ENCODE measurements around the gene ENDOV.

DNA sequence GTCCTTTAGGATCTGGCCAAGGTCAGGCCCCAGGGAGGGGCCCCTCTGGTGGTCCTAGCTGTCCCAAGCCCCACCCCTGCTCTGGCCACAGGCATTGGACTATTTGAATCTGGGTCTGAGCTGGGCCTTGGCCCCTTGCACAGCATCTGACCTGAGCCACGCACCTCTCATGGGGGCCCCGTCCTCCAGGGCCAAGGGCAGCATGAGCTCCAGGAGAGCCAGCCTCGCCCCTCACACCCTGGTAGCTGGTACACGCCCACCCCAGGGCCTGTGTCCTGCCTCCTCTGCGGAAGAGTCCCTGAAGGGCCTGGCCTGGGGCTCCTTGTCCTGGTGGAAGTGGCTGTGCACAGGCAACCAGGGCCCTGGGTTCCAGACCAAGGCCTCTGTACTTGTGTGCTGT lies 23.8 kb downstream of the ENDOV start:
- TF ChIP-seq, protein P1, sequence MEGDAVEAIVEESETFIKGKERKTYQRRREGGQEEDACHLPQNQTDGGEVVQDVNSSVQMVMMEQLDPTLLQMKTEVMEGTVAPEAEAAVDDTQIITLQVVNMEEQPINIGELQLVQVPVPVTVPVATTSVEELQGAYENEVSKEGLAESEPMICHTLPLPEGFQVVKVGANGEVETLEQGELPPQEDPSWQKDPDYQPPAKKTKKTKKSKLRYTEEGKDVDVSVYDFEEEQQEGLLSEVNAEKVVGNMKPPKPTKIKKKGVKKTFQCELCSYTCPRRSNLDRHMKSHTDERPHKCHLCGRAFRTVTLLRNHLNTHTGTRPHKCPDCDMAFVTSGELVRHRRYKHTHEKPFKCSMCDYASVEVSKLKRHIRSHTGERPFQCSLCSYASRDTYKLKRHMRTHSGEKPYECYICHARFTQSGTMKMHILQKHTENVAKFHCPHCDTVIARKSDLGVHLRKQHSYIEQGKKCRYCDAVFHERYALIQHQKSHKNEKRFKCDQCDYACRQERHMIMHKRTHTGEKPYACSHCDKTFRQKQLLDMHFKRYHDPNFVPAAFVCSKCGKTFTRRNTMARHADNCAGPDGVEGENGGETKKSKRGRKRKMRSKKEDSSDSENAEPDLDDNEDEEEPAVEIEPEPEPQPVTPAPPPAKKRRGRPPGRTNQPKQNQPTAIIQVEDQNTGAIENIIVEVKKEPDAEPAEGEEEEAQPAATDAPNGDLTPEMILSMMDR (IDR thresholded peaks at IDR 0.05; ENCODE audit: low read depth, low read length, missing input control): no peak
- TF ChIP-seq, protein P2, sequence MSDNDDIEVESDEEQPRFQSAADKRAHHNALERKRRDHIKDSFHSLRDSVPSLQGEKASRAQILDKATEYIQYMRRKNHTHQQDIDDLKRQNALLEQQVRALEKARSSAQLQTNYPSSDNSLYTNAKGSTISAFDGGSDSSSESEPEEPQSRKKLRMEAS (IDR thresholded peaks at IDR 0.05): no peak
- TF ChIP-seq RAD21 (IDR thresholded peaks at IDR 0.05) (no peak), JUND (IDR thresholded peaks at IDR 0.05) (no peak), REST (IDR thresholded peaks at IDR 0.05) (no peak), TAF1 (conservative IDR thresholded peaks at IDR 0.05) (no peak), YY1 (IDR thresholded peaks at IDR 0.05) (no peak), GABPA (IDR thresholded peaks at IDR 0.05 in 1 of 2, conservative IDR thresholded peaks at IDR 0.05 in 1 of 2) (no peak), FOXA1 (IDR thresholded peaks at IDR 0.05) (no peak), ATF3 (IDR thresholded peaks at IDR 0.05) (no peak), NR2F2 (IDR thresholded peaks at IDR 0.05) (no peak)

Measured in liver (tissue), 3 donors.